HAP-1 (cell line): Measurements from ENCODE around the gene ABTB1.

ENCODE experiments used
- DNase-seq, 2 experiments: peaks; one replicate each; pipeline ENCODE4 v3.0.0-alpha.2; 2016 to 2020; ENCODE audit warnings: low spot score in 2 of 2
- H3K27me3 ChIP-seq: fragments of 250-450 bp; sonication (Bioruptor Pico); 2 replicates; pipeline ENCODE4 v1.5.1; 2020; ENCODE audit warnings: low read depth, mild to moderate bottlenecking, moderate library complexity
- H3K36me3 ChIP-seq: fragments of 250-450 bp; sonication (Bioruptor Pico); replicated peaks from 2 replicates; pipeline ENCODE4 v1.5.1; 2020; ENCODE audit warnings: mild to moderate bottlenecking
- H3K4me1 ChIP-seq: fragments of 250-450 bp; sonication (Bioruptor Pico); 2 replicates; pipeline ENCODE4 v1.5.1; 2020; ENCODE audit warnings: mild to moderate bottlenecking
- H3K4me3 ChIP-seq: fragments of 250-450 bp; sonication (Bioruptor Pico); 2 replicates; pipeline ENCODE4 v1.5.1; 2020; ENCODE audit warnings: mild to moderate bottlenecking, moderate library complexity
- H3K9me3 ChIP-seq: fragments of 250-450 bp; sonication (Bioruptor Pico); 2 replicates; pipeline ENCODE4 v1.5.1; 2020; ENCODE audit warnings: mild to moderate bottlenecking, moderate library complexity
- in situ Hi-C: fragments of 300-500 bp; cut with MboI; formaldehyde crosslinking; loops from 3 replicates; pipeline ENCODE4 v1.14.3; 2020; ENCODE audit warnings: low sequenced_read_pairs, inconsistent platforms, mixed read lengths

ABTB1 gene

DNA sequence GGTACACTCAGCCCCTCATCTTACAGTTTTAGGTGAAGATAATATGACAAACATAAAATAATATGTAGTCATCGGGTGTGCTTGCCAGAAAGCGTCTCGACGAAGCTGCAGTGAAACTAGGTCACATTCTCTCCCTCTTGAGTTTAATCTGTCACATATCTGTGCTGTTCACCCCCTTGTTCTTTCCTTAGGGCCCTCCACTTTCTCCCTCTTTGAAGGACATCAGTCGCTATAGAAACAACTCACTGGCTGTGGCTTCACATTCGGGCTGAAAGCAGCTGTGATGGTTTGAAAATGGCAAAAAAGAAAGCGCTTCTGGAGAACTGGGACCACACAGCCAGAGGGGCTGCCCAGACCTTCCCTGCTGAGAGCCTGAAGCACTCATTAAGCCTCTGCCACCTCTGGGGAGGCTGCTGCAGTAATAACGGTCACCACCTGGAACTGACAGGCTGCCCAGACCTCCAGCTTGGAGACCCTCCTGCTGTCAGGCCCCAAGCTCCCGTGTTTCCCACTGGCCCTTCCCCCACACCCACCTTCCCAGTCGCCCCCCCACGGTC lies 50.3 kb downstream of the ABTB1 start:
- Histone ChIP-seq H3K9me3 (no peaks in the 10 kb centered on the region), H3K4me1 (no peaks in the 10 kb centered on the region), H3K27me3 (no peaks in the 10 kb centered on the region; the same call in none of the 2 replicates), H3K36me3 (no peaks in the 10 kb centered on the region), H3K4me3 (no peak overlapping the region)
- DNase-seq, result no peak
- in situ Hi-C loops, result no loop called here

DNA sequence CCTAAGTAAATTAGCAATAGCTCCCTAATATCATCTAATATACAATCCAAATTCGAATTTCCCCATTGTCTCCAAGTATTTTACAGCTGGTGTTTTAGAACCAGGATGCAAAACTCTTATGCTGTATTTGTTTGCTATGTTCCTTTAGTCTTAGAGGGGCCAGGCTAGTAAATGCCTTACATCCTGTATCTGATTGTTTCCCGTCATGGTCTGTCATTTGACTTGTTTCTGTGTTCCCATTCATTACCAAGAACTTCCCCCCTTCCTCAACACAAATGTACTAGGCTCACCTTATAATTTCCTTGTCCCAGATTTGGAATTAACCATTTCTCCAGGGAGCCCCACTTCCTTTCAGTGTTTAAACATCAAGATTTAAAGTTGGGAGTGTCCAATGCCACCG lies 54.1 kb downstream of the ABTB1 start:
- DNase-seq, result no peak
- no peaks in the 10 kb centered on the region for H3K4me1 ChIP-seq

DNA sequence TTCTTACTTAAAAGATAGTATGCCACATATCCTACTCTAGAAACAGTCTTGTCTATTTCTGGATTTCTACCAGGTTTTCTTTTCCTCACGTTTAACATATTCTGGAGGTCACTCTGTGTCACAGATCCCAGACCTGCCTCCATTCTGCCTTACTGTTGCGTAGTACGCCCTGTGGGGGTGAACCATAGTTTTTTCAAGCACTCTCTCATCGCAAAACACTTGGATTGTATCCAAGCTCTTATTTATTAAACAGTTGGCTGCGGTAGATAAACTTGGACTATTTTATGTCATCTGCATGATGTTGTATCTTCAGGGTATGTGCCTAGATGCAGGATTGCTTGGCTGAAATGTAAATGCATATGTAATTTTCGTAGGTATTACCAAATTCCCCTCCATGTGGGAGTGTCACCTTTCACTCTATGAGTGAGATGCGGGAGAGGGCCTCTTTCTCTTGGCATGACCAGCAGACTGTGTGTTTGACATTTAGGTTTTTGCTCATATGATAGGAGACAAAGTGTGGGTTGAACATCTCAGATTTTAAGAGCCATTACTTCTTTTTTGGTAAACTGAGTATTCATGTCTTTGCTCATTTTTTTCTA lies 55.8 kb downstream of the ABTB1 start:
- no peaks in the 10 kb centered on the region for H3K9me3 ChIP-seq
- in situ Hi-C loops, result no loop called here
- no peak for DNase-seq
- no peaks in the 10 kb centered on the region; the same call in 1 of the 2 replicates for H3K27me3 ChIP-seq
- H3K4me3 ChIP-seq, result no peak overlapping the region
- H3K4me1 ChIP-seq, result no peaks in the 10 kb centered on the region
- H3K36me3 ChIP-seq, result no peaks in the 10 kb centered on the region

More for the DNA sequence above, 54.1 kb downstream of the ABTB1 start:
- H3K36me3 ChIP-seq, result no peaks in the 10 kb centered on the region
- no peak overlapping the region for H3K4me3 ChIP-seq
- in situ Hi-C loops, result no loop called here
- no peaks in the 10 kb centered on the region; the same call in 1 of the 2 replicates for H3K27me3 ChIP-seq
- H3K9me3 ChIP-seq, result no peaks in the 10 kb centered on the region

DNA sequence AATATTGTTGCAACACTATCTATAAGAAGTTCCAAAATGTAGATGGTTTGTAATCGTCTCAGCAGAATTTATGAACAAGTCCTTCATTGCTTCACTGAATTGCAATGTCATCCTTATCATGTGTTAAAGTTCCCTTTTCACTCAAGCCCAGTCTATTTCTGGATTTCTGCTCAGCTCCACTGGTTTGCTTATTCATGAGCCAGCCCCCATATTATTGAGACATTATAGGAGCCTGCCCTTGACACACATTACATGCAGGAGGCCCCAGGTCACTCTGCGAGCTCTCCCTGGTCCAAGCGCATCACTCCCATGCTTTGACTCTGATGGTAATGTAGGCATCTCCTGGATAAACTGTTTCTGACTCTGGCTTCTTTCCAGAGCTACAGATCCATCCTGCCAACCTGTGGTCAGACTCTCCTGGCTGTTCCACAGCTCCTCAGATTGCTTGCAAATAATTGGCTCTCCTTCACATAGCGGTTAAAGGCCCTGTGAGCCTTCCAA lies 56.9 kb downstream of the ABTB1 start:
- no peaks in the 10 kb centered on the region for H3K4me1 ChIP-seq
- in situ Hi-C loops, result no loop called here
- no peaks in the 10 kb centered on the region; the same call in 1 of the 2 replicates for H3K27me3 ChIP-seq
- H3K36me3 ChIP-seq, result no peaks in the 10 kb centered on the region
- no peak overlapping the region for H3K4me3 ChIP-seq
- no peak for DNase-seq
- H3K9me3 ChIP-seq, result no peaks in the 10 kb centered on the region

- DNase-seq, result no peak
These were observed 57.4 kb downstream of the ABTB1 start for GRCh38 chr3:127730171-127730570.

More at GRCh38 chr3:127730171-127730570, 57.4 kb downstream of the ABTB1 start:
- in situ Hi-C loops, result no loop called here
- no peaks in the 10 kb centered on the region for H3K36me3 ChIP-seq
- 0 out of 2 replicates have a peak, but pooled peaks cover 2% of the 10 kb centered on the region for H3K4me1 ChIP-seq
- H3K4me3 ChIP-seq, result no peak overlapping the region
- H3K27me3 ChIP-seq, result peaks cover 5% of the 10 kb centered on the region
- H3K9me3 ChIP-seq, result no peaks in the 10 kb centered on the region
